ENCODE measurements around the gene LRRC4C. TPM values are rescaled to one million over a fixed set of nuclear protein-coding genes. Genes with fewer than 3 reads are reported as not detected.

Gene LRRC4C
- polyA plus RNA-seq, 1 experiment, result not detected

DNA sequence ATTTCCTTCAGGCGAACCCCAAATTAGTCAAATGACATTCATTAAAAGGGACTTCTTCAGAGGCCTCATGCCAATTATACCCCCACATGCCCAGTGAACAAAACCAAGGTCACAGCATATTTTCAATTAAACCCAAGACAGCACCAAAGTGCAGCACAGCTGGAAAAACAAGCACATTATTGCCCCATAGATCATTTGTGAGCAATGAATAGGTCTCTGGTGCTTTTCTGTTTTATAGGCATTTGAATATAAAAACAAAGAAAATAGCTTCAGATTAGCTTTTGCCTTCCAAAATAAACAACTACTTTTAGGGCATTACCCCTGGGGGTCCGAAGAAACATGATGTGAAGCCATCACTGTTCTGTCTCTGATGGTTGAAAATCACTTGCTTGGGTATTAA lies 1319.9 kb downstream of the LRRC4C start:
- ChIA-PET POLR2A (no interaction called here), CTCF (no interaction called here)
- TF ChIP-seq, protein P1, sequence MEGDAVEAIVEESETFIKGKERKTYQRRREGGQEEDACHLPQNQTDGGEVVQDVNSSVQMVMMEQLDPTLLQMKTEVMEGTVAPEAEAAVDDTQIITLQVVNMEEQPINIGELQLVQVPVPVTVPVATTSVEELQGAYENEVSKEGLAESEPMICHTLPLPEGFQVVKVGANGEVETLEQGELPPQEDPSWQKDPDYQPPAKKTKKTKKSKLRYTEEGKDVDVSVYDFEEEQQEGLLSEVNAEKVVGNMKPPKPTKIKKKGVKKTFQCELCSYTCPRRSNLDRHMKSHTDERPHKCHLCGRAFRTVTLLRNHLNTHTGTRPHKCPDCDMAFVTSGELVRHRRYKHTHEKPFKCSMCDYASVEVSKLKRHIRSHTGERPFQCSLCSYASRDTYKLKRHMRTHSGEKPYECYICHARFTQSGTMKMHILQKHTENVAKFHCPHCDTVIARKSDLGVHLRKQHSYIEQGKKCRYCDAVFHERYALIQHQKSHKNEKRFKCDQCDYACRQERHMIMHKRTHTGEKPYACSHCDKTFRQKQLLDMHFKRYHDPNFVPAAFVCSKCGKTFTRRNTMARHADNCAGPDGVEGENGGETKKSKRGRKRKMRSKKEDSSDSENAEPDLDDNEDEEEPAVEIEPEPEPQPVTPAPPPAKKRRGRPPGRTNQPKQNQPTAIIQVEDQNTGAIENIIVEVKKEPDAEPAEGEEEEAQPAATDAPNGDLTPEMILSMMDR (IDR thresholded peaks at IDR 0.05; ENCODE audit: insufficient read depth, low read depth, low read length), result no peak

DNA sequence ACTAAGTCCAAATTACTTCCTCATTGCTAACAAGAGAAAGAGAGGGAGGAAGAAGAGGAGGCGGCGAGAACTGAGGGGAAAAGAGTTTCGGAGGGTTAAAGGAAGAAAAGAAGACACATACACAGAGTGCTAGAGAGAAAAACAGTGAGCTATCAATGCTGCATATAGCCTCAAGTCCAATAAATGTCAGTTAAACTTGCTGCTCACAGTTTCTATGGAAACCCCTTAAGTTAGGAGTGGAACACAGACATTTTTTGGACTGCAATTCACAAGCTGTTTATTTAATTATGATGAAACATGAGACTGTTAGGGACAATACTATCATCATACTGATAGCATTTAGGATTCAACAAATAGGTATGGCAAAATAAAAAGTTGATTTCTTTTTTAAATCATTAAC lies 1320.4 kb downstream of the LRRC4C start:
- H3K4me3 ChIP-seq (ENCODE audit: low read depth, low read length), result no peak overlapping the region
- TF ChIP-seq, protein P1 (IDR thresholded peaks at IDR 0.05; ENCODE audit: insufficient read depth, low read depth, low read length), result no peak
- H3K27me3 ChIP-seq (ENCODE audit: control insufficient read depth, insufficient read depth, low read length), result no peaks in the 10 kb centered on the region
- CTCF ChIA-PET, result no interaction called here
- POLR2A ChIA-PET, result no interaction called here
- DNase-seq (ENCODE audit: low read depth), result no peak
- H3K36me3 ChIP-seq (ENCODE audit: control insufficient read depth, insufficient read depth, low read length), result no peaks in the 10 kb centered on the region

More for the DNA sequence above, 1319.9 kb downstream of the LRRC4C start:
- Histone ChIP-seq H3K36me3 (ENCODE audit: control insufficient read depth, insufficient read depth, low read length) (no peaks in the 10 kb centered on the region), H3K27me3 (ENCODE audit: control insufficient read depth, insufficient read depth, low read length) (no peaks in the 10 kb centered on the region), H3K4me3 (ENCODE audit: low read depth, low read length) (no peak overlapping the region)
- no peak for DNase-seq (ENCODE audit: low read depth)

DNA sequence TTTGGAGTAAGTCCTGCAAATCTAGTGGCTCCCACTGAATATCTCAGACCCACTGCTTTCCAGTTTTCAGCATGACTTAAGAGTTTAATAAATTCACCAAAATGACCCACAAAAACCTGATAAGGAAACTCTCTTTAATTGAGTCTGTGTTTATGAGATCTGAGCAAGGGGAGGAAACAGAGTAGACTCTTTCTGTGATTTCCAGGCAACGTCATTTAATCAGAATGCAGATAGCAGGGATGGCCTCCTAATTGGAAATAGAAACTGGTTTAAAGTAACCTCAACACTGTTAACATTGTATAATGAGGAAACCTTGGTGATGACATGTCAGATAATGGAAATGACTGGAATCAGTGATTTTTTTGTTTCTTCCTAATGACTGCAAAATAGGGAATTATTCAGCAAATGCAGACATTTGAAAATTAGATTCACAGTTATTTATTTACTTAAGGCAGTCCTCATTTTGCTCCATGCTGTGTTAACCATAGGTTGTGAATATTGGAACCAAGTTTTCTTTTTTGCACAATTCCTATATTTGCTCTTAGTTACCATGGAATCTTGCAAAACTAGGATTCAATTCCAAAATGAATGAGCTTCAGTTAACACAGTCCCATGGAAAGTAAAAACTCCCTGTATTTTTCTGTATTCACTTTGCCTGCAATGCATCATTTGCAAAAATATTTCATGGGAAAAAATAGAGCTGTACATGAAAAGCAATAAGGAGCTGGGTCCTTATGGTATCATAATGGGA lies 1324.5 kb downstream of the LRRC4C start:
- POLR2A ChIA-PET, result no interaction called here
- H3K36me3 ChIP-seq (ENCODE audit: control insufficient read depth, insufficient read depth, low read length), result no peaks in the 10 kb centered on the region
- no peak overlapping the region for H3K4me3 ChIP-seq (ENCODE audit: low read depth, low read length)
- CTCF ChIA-PET, result no interaction called here
- DNase-seq (ENCODE audit: low read depth), result no peak
- TF ChIP-seq, protein P1 (IDR thresholded peaks at IDR 0.05; ENCODE audit: insufficient read depth, low read depth, low read length), result no peak
- H3K27me3 ChIP-seq (ENCODE audit: control insufficient read depth, insufficient read depth, low read length), result no peaks in the 10 kb centered on the region

DNA sequence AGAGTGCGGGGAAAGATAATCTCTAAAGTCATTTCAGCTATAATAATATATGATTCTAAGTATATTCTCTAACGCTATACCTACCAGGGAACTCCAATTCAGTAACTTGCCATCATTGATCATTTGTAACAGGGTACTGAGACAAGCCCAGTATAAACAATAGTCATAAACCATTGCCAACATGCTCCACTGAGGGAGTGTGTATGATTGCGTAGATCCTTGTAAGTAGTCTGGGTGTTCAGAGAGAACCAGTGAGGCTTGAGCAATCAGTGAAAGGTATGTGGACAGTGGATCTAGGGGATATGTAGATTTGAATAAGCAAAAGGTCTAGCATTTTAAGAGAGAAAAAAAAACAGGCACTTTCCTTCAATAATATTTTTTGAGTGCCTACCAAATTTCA lies 1326.0 kb downstream of the LRRC4C start:
- Histone ChIP-seq H3K4me3 (ENCODE audit: low read depth, low read length) (no peak overlapping the region), H3K36me3 (ENCODE audit: control insufficient read depth, insufficient read depth, low read length) (no peaks in the 10 kb centered on the region), H3K27me3 (ENCODE audit: control insufficient read depth, insufficient read depth, low read length) (no peaks in the 10 kb centered on the region)
- POLR2A ChIA-PET, result no interaction called here
- no peak for DNase-seq (ENCODE audit: low read depth)
- TF ChIP-seq, protein P1 (IDR thresholded peaks at IDR 0.05; ENCODE audit: insufficient read depth, low read depth, low read length), result no peak
- CTCF ChIA-PET, result no interaction called here

DNA sequence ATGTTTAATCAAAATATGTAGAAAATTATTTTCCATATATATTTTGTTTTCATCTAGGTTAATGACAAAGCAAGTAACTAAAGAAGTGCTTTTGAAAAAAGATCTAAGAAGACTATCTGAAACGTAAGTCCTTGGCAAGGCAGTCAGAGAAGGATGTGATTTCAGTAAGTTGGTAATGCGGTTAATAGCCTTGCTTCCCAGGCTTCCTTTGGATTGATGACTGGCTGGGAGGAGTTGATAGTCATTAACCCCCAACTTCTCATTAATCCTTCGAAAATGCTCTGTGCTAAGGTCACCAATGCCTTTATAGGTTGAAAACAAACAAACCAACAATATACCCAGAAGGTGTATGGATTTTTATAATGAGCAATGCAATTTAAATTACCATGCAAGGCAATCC lies 1326.5 kb downstream of the LRRC4C start:
- TF ChIP-seq, protein P1 (IDR thresholded peaks at IDR 0.05; ENCODE audit: insufficient read depth, low read depth, low read length), result no peak
- POLR2A ChIA-PET, result no interaction called here
- no peak for DNase-seq (ENCODE audit: low read depth)
- no peak overlapping the region for H3K4me3 ChIP-seq (ENCODE audit: low read depth, low read length)
- H3K36me3 ChIP-seq (ENCODE audit: control insufficient read depth, insufficient read depth, low read length), result no peaks in the 10 kb centered on the region
- H3K27me3 ChIP-seq (ENCODE audit: control insufficient read depth, insufficient read depth, low read length), result no peaks in the 10 kb centered on the region
- CTCF ChIA-PET, result no interaction called here

Data from BJ (cell line).